Kidney (tissue), 14 donors: ENCODE measurements around the gene MAP3K5. TPM values are rescaled to one million over a fixed set of nuclear protein-coding genes. Genes with fewer than 3 reads are reported as not detected.

Experiments
- DNase-seq, 5 donors: peaks; one replicate each; pipeline ENCODE4 v3.0.0-alpha.2; 2013 to 2020
- FAIRE-seq: peaks from 2 replicates; lab custom pipeline; 2012; peaks lifted over from hg19 to GRCh38; lab: Jason Lieb, UNC
- H3K27ac ChIP-seq, 2 donors: one replicate each; pipeline ENCODE4 v1.7.0; 2013; ENCODE audit warnings: low read depth in 2 of 2, low read length in 2 of 2, inconsistent platforms in 1 of 2
- H3K27me3 ChIP-seq: one replicate; pipeline ENCODE4 v1.7.1; 2013; ENCODE audit warnings: low read length, inconsistent platforms; ENCODE audit not compliant: control insufficient read depth, insufficient read depth
- H3K36me3 ChIP-seq, 3 donors: one replicate each; pipeline versions ENCODE4 v1.7.0 to v1.7.1; 2013; ENCODE audit warnings: low read length in 3 of 3, control low read depth in 1 of 3, inconsistent platforms in 1 of 3; ENCODE audit not compliant: insufficient read depth in 3 of 3, control insufficient read depth in 2 of 3
- H3K4me1 ChIP-seq, 3 donors: one replicate each; pipeline versions ENCODE4 v1.7.0 to v1.7.1; 2013; ENCODE audit warnings: low read length in 3 of 3, inconsistent platforms in 1 of 3, low read depth in 1 of 3; ENCODE audit not compliant: control insufficient read depth in 2 of 3, insufficient read depth in 2 of 3
- H3K4me3 ChIP-seq, 3 donors: one replicate each; pipeline versions ENCODE4 v1.7.0 to v1.8.1; 2013; ENCODE audit warnings: low read length in 3 of 3, control low read depth in 1 of 3, inconsistent platforms in 1 of 3
- H3K9ac ChIP-seq, 3 donors: one replicate each; pipeline versions ENCODE4 v1.7.0 to v1.7.1; 2013; ENCODE audit warnings: low read length in 3 of 3, control low read depth in 1 of 3, inconsistent platforms in 1 of 3
- H3K9me3 ChIP-seq, 3 donors: one replicate each; pipeline versions ENCODE4 v1.7.0 to v1.7.1; 2013; ENCODE audit warnings: low read length in 3 of 3, control low read depth in 1 of 3, inconsistent platforms in 1 of 3; ENCODE audit not compliant: control insufficient read depth in 2 of 3, insufficient read depth in 1 of 3
- CTCF ChIP-seq: IDR thresholded peaks from 3 replicates; pipeline ENCODE4 v1.5.1; 2012; ENCODE audit warnings: mild to moderate bottlenecking, moderate library complexity, borderline replicate concordance; ENCODE audit not compliant: insufficient read depth; ENCODE audit errors: extremely low read depth
- intact Hi-C: fragments of 100-400 bp; cut with DNase I; formaldehyde crosslinking; loops from one replicate; pipeline ENCODE4 v1.11.1; 2022
- polyA plus RNA-seq: library from polyadenylated mRNA; stranded (reverse); fragments of 350-450 nt; fragmentation: Illumina TruSeq; extraction: RNeasy Lipid Tissue Mini Kit (QIAGEN cat#74804); gene quantifications from one replicate; pipeline ENCODE4 v1.2.3, GENCODE V29; 2014; ENCODE audit warnings: low read depth, low replicate concordance; ENCODE audit not compliant: insufficient read depth
- total RNA-seq: library from RNA; stranded (reverse); fragmentation: NEBNext Ultra II Directional; extraction: Animal tissue kit (Norgen Biotek cat#: 25700); gene quantifications from one replicate; pipeline ENCODE4 v1.2.1, GENCODE V29; 2021
- donor health status: control.
- donor health status: control.
- donor health status: control.
- donor health status: control.
- donor health status: control.
- donor health status: DM: yes; HTN: yes; CAD: no.
- donor health status: Normal renal cell carcinoma (clear cell type).

Gene MAP3K5
- total and polyA plus RNA-seq, 2 donors from 2014 or later: 5.9 to 32.9 TPM

- H3K27ac ChIP-seq: no peak overlapping the region
These were observed 250.9 kb downstream of the MAP3K5 start for GRCh38 chr6:136541395-136541794.

GRCh38 chr6:136539967-136540652, 252.2 kb downstream of the MAP3K5 start:
- Histone ChIP-seq H3K9ac (no peak overlapping the region), H3K4me1 (peaks cover 0 to 13% (median 8%) of the 10 kb centered on the region in 3 donors), H3K9me3 (no peaks in the 10 kb centered on the region), H3K27ac (no peak overlapping the region), H3K4me3 (no peak overlapping the region), H3K36me3 (no peaks in the 10 kb centered on the region), H3K27me3 (no peaks in the 10 kb centered on the region)
- TF ChIP-seq CTCF: no peak
- no peak for FAIRE-seq
- no peak for DNase-seq
- intact Hi-C loops: no loop called here

More at GRCh38 chr6:136541395-136541794, 250.9 kb downstream of the MAP3K5 start:
- no peak for FAIRE-seq
- intact Hi-C loops: no loop called here
- Histone ChIP-seq H3K27me3 (no peaks in the 10 kb centered on the region), H3K36me3 (no peaks in the 10 kb centered on the region), H3K9me3 (no peaks in the 10 kb centered on the region), H3K9ac (no peak overlapping the region), H3K4me1 (peaks cover 0 to 13% (median 8%) of the 10 kb centered on the region in 3 donors), H3K4me3 (no peak overlapping the region)
- DNase-seq: no peak
- TF ChIP-seq CTCF: no peak

GRCh38 chr6:136538836-136539235, 253.4 kb downstream of the MAP3K5 start:
- Histone ChIP-seq H3K4me1 (peaks cover 0 to 13% (median 8%) of the 10 kb centered on the region in 3 donors), H3K27me3 (no peaks in the 10 kb centered on the region), H3K9me3 (no peaks in the 10 kb centered on the region), H3K4me3 (no peak overlapping the region), H3K27ac (no peak overlapping the region), H3K9ac (no peak overlapping the region), H3K36me3 (no peaks in the 10 kb centered on the region)
- FAIRE-seq (no peak), DNase-seq (no peak)
- TF ChIP-seq CTCF: no peak
- intact Hi-C loops: no loop called here
